HG02840 (cell line): ENCODE measurements around the gene ACOX2.

Source experiments
- ATAC-seq: cut with Tn5 transposase; IDR thresholded peaks from one replicate; pipeline ENCODE4 v1.9.1; 2021; ENCODE audit warnings: mild to moderate bottlenecking, moderate library complexity, moderate number of reproducible peaks; ENCODE audit not compliant: unreplicated experiment, low FRiP score

The ACOX2 gene

GRCh38 chr3:58567251-58567515 lies 30.2 kb upstream of the ACOX2 start:
- ATAC-seq, result no peak

- no peak for ATAC-seq
These were observed 29.6 kb upstream of the ACOX2 start for GRCh38 chr3:58566398-58567250.

- no peak for ATAC-seq
These were observed 28.8 kb upstream of the ACOX2 start for GRCh38 chr3:58565621-58566397.

GRCh38 chr3:58564456-58565160 lies 27.6 kb upstream of the ACOX2 start:
- no peak for ATAC-seq

- ATAC-seq, result no peak
These were observed 27.1 kb upstream of the ACOX2 start for GRCh38 chr3:58564054-58564453.

GRCh38 chr3:58563386-58564035 lies 26.5 kb upstream of the ACOX2 start:
- ATAC-seq, result no peak

- ATAC-seq, result no peak
These were observed 25.5 kb upstream of the ACOX2 start for GRCh38 chr3:58562498-58562897.

- ATAC-seq, result no peak
These were observed 23.9 kb upstream of the ACOX2 start for GRCh38 chr3:58560771-58561311.

GRCh38 chr3:58559586-58559985 lies 22.6 kb upstream of the ACOX2 start:
- ATAC-seq, result no peak

- ATAC-seq, result no peak
These were observed 20.5 kb upstream of the ACOX2 start for GRCh38 chr3:58557491-58557890.

- ATAC-seq, result no peak
These were observed 19.8 kb upstream of the ACOX2 start for GRCh38 chr3:58556761-58557221.

- no peak for ATAC-seq
These were observed 19.0 kb upstream of the ACOX2 start for GRCh38 chr3:58556001-58556400.

- ATAC-seq, result no peak
These were observed 18.2 kb upstream of the ACOX2 start for GRCh38 chr3:58555203-58555602.

GRCh38 chr3:58553003-58553402 lies 16.0 kb upstream of the ACOX2 start:
- no peak for ATAC-seq

- no peak for ATAC-seq
These were observed 14.7 kb upstream of the ACOX2 start for GRCh38 chr3:58551636-58552180.

GRCh38 chr3:58544541-58544940 lies 7.6 kb upstream of the ACOX2 start:
- ATAC-seq, result no peak

- no peak for ATAC-seq
These were observed 3.3 kb upstream of the ACOX2 start for GRCh38 chr3:58540176-58540858.

GRCh38 chr3:58539626-58540025 lies 2.6 kb upstream of the ACOX2 start:
- ATAC-seq, result no peak

GRCh38 chr3:58537412-58538301 lies 667 bp upstream of the ACOX2 start:
- ATAC-seq, result no peak
